Right forelimb (tissue), 1 donor: ENCODE data around the gene HMGB4.

Experiments
- DNase-seq: peaks from one replicate; pipeline ENCODE4 v3.0.0-alpha.2; 2018

HMGB4 gene

GRCh38 chr1:33899746-33900145 lies 35.9 kb downstream of the HMGB4 start:
- no peak for DNase-seq

DNA sequence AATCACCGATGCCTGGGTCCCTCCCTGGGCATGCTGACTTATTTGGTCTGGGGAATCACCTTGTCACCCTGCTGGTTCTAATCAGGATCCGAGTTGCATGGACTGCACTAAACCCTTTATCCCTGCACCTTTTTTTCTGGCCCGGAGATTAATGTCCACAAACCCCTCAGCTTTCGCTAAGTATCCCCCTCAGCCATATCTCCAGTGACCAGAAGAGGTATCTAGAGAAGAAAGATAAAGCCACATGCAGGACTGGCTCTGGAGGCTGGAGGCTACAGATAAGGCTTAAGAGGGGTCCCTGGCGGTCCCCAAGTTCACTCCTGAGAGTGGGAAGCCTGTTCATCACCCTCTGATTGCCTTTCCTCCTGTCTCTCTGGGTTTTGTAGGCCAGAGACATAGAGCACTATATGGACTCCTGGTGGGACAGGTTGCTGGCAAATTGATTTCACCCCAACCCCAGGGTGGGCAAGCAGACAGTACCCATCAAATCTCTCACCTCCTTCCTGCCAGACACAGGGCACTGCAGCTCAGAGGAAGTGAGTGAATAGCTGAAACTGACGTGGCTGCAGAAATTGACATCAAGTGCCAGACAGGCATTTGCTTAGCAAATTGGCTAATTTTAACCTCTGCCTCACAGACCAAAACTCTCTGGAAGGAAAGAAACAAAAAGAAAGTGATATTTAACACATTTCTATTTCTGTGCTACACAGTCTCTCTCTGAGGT lies 38.8 kb downstream of the HMGB4 start:
- DNase-seq = no peak

GRCh38 chr1:33903210-33903589 lies 39.3 kb downstream of the HMGB4 start:
- DNase-seq = no peak

GRCh38 chr1:33905241-33905640 lies 41.4 kb downstream of the HMGB4 start:
- DNase-seq = no peak

DNA sequence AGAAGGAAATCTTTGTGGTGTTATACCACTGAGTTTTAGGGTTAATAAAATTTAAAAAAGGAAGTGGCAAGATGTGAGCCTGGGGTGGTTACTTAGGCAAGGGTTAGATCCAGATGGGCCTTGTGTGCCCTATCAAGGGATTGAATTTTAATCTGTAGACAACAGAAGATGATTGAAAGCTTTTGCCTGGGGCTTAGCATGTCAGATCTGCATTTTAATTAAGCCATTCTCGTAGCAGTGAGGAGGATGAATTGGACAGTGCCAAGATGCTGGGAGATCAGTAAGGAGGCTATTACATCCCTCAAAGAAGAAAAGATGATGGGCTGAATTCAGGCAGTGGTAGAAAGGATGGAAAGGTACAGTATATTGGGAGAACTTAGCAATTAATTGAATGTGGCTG lies 42.3 kb downstream of the HMGB4 start:
- no peak for DNase-seq

- DNase-seq = no peak
These were observed 44.6 kb downstream of the HMGB4 start for GRCh38 chr1:33908324-33908956.
